Activated T-helper 1 cell treated with anti-CD3 and anti-CD28 coated beads, Interleukin-12 subunit alpha, Interleukin-12 subunit beta, Interleukin-2, Interleukin-4 antibody, amounts not matched to agents 30 ng/mL and 10 ng/mL and 1 ng/mL, durations not matched to agents 14 hours and 24 hours and 36 hours (primary cell): Measurements from ENCODE around the gene FERMT3. TPM values are rescaled to one million over a fixed set of nuclear protein-coding genes. Genes with fewer than 3 reads are reported as not detected.

Source experiments
- DNase-seq: peaks from one replicate; pipeline ENCODE4 v3.0.0; 2021; ENCODE audit warnings: low spot score
- H3K27ac Mint-ChIP-seq: one replicate; pipeline ENCODE4 v1.8.0; 2021; ENCODE audit warnings: mild to moderate bottlenecking, mixed read lengths
- H3K27me3 Mint-ChIP-seq: one replicate; pipeline ENCODE4 v1.8.0; 2022; ENCODE audit warnings: mild to moderate bottlenecking, moderate library complexity, mixed read lengths; ENCODE audit not compliant: insufficient read depth
- H3K36me3 Mint-ChIP-seq: one replicate; pipeline ENCODE4 v1.8.0; 2021; ENCODE audit warnings: low read depth, mixed read lengths
- H3K4me1 Mint-ChIP-seq: one replicate; pipeline ENCODE4 v1.8.0; 2021; ENCODE audit warnings: low read depth, mixed read lengths
- H3K4me3 Mint-ChIP-seq: one replicate; pipeline ENCODE4 v1.8.0; 2021; ENCODE audit warnings: mild to moderate bottlenecking, moderate library complexity, mixed read lengths
- H3K9me3 Mint-ChIP-seq: one replicate; pipeline ENCODE4 v1.8.0; 2021; ENCODE audit warnings: mixed read lengths
- intact Hi-C: fragments of 100-400 bp; cut with micrococcal nuclease; formaldehyde crosslinking; loops from one replicate; pipeline ENCODE4 v1.15.1; 2024
- total RNA-seq: library from RNA; stranded (reverse); gene quantifications from 2 replicates; pipeline ENCODE4 v1.2.3, GENCODE V29; 2022

Gene FERMT3
- total RNA-seq, 1 donor from 2014 or later: 211 TPM

GRCh38 chr11:64226507-64227051 is 20.1 kb downstream of the FERMT3 start:
- intact Hi-C loops: loop anchor here (1.0 kb wide), 5 partner anchors 8 to 58 kb away; partner anchors contain the start of genes BAD, FKBP2, PLCB3 and VEGFB
- H3K27me3 Mint-ChIP-seq: no peaks in the 10 kb centered on the region
- H3K4me1 Mint-ChIP-seq: peaks cover 27% of the 10 kb centered on the region
- peak overlapping the region; percentile 87 for H3K4me3 Mint-ChIP-seq
- no peaks in the 10 kb centered on the region for H3K9me3 Mint-ChIP-seq
- H3K27ac Mint-ChIP-seq: peak overlapping the region; percentile 80
- H3K36me3 Mint-ChIP-seq: peaks cover 6% of the 10 kb centered on the region
- peak; percentile 57 for DNase-seq

- no peaks in the 10 kb centered on the region for H3K27me3 Mint-ChIP-seq
- H3K4me3 Mint-ChIP-seq: peak overlapping the region; percentile 87
- H3K27ac Mint-ChIP-seq: peak overlapping the region; percentile 80
- peaks cover 27% of the 10 kb centered on the region for H3K4me1 Mint-ChIP-seq
- no peak for DNase-seq
- intact Hi-C loops: no loop called here
- H3K9me3 Mint-ChIP-seq: no peaks in the 10 kb centered on the region
- peaks cover 6% of the 10 kb centered on the region for H3K36me3 Mint-ChIP-seq
Measured at GRCh38 chr11:64227405-64227956, 21.0 kb downstream of the FERMT3 start.

- DNase-seq: no peak
- Mint-ChIP-seq H3K27me3 (no peaks in the 10 kb centered on the region), H3K9me3 (no peaks in the 10 kb centered on the region), H3K27ac (peak overlapping the region; percentile 63), H3K4me1 (peaks cover 27% of the 10 kb centered on the region), H3K36me3 (peaks cover 1% of the 10 kb centered on the region), H3K4me3 (peak overlapping the region; percentile 88)
- intact Hi-C loops: no loop called here
Measured at GRCh38 chr11:64229090-64229743, 22.7 kb downstream of the FERMT3 start.

GRCh38 chr11:64229744-64230170 is 23.2 kb downstream of the FERMT3 start:
- Mint-ChIP-seq H3K4me1 (peaks cover 25% of the 10 kb centered on the region), H3K36me3 (peaks cover 1% of the 10 kb centered on the region), H3K27ac (peak overlapping the region; percentile 72), H3K4me3 (peak overlapping the region; percentile 88), H3K27me3 (no peaks in the 10 kb centered on the region), H3K9me3 (no peaks in the 10 kb centered on the region)
- intact Hi-C loops: loop anchor here (1.0 kb wide), 8 partner anchors 12 to 255 kb away; partner anchors contain the start of genes BAD, COX8A, ESRRA and FKBP2
- DNase-seq: no peak

DNA sequence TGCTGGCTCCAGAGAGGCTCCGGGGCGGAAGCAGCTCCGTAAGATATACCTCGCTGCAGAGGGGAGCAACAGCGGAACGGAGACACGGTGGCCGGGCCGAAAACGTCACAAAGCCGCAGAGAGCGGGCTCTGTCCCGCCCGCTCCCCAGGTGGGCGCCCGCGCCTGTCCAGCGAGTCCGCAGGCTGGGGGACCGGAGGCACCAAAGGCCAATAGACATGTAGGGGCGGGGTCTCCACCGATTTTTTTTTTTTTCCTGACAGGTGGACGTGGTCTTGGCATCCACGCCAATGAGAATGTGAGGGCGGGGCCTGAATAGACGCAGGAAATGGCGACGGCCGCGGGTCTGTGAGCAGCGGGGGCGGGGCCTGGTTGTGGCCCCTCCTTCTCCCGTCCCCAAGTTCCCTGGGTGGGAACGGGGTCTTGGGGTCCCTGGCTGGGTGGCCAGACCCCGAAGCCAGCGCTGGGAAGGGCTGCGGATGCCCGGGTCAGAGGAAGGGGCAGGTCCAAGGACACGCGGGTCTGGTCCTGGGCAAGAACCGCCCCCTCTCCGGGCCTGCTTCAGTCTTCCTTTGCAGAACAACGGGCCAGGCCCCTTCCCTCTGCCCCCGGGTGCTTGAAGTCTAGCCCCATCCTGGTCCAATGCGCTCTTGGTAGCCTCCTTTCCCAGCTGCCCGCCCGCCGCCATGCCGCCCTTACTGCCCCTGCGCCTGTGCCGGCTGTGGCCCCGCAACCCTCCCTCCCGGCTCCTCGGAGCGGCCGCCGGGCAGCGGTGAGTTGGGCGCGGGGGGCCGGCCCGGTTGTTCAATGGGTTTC is 23.9 kb downstream of the FERMT3 start, which contains the start of gene DNAJC4:
DNAJC4 (plus strand) TSS at position 378 of the 814 bp plus-strand sequence; CDS start at position 685, 307 bp downstream.
- peak; percentile 93 for DNase-seq
- H3K4me1 Mint-ChIP-seq: peaks cover 23% of the 10 kb centered on the region
- peak within 1 kb of the TSS; percentile 72 for H3K27ac Mint-ChIP-seq
- H3K4me3 Mint-ChIP-seq: peak within 1 kb of the TSS; percentile 88
- H3K36me3 Mint-ChIP-seq: peaks cover 1% of the 10 kb centered on the region
- no peaks in the 10 kb centered on the region for H3K27me3 Mint-ChIP-seq
- H3K9me3 Mint-ChIP-seq: no peaks in the 10 kb centered on the region
- intact Hi-C loops: loop anchor here (1.0 kb wide), 8 partner anchors 11 to 256 kb away; partner anchors contain the start of genes BAD, COX8A, ESRRA and FKBP2

DNA sequence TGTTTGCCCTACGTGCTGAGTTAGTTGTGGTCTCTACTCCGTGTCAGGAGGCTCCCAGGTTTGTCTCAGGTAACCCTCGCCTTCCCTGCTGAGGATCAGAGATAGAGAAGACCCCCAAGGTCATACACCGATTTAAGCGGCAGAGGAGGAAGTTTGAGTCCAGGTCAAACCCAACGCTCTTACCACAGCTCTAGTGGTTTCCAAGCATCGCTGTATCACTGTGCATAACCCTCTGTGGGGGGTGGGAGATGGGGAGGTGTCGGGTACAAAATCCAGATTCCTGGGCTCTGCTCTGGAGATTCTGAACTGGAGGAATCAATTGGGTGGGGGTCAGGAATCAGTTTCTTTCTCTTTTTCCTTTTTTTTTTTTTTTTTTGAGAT is 24.5 kb downstream of the FERMT3 start:
- DNase-seq: no peak
- Mint-ChIP-seq H3K36me3 (peaks cover 1% of the 10 kb centered on the region), H3K4me1 (peaks cover 28% of the 10 kb centered on the region), H3K4me3 (peak overlapping the region; percentile 88), H3K27me3 (no peaks in the 10 kb centered on the region), H3K9me3 (no peaks in the 10 kb centered on the region), H3K27ac (peak overlapping the region; percentile 44)
- intact Hi-C loops: loop anchor here (1.0 kb wide), 8 partner anchors 10 to 257 kb away; partner anchors contain the start of genes BAD, COX8A, ESRRA and FKBP2

DNA sequence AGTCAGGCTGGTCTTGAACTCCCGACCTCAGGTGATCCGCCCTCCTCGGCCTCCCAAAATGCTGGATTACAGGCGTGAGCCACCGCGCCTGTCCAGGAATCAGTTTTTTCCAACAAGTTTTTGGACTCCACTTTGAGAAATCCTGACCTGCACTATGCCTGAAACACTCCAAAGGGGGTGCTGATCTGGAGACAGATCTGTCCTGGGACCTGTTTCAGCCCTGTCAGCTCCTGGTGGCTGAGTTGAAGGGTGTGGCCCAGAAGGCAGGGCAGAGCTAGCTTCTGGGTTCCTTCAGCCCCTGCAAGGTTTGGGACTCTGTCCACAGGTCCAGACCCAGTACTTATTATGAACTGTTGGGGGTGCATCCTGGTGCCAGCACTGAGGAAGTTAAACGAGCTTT is 25.0 kb downstream of the FERMT3 start:
- Mint-ChIP-seq H3K27ac (peak overlapping the region; percentile 44), H3K4me1 (peaks cover 28% of the 10 kb centered on the region), H3K36me3 (peaks cover 1% of the 10 kb centered on the region), H3K27me3 (no peaks in the 10 kb centered on the region), H3K9me3 (no peaks in the 10 kb centered on the region), H3K4me3 (peak overlapping the region; percentile 88)
- no peak for DNase-seq
- intact Hi-C loops: no loop called here

DNA sequence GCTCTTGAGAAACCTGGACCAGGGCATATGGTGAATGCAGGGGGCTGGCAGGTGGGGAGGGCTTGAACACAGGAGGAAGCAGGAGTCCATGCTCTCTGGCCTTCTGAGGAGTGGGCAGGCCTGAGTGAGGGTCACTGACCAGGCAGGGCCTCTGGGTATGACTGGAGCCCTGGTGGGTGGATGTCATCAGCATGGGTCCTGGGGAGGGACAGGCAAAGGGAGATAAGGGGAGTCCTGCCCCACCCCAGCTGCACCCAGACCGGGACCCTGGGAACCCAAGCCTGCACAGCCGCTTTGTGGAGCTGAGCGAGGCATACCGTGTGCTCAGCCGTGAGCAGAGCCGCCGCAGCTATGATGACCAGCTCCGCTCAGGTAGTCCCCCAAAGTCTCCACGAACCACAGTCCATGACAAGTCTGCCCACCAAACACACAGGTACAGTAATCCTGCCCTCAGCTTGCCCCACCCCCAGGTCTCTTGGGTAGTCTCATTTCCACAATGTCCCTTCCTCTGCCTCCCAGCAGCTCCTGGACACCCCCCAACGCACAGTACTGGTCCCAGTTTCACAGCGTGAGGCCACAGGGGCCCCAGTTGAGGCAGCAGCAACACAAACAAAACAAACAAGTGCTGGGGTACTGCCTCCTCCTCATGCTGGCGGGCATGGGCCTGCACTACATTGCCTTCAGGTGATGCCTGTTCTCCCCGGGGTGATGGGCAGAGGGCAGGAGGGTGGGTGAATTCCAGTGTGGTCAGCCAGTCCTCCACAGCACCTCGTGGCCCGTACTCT is 25.9 kb downstream of the FERMT3 start:
- DNase-seq: no peak
- Mint-ChIP-seq H3K36me3 (peaks cover 7% of the 10 kb centered on the region), H3K27ac (peak overlapping the region; percentile 49), H3K27me3 (no peaks in the 10 kb centered on the region), H3K9me3 (no peaks in the 10 kb centered on the region), H3K4me1 (peaks cover 23% of the 10 kb centered on the region), H3K4me3 (peak overlapping the region; percentile 88)
- intact Hi-C loops: no loop called here

- Mint-ChIP-seq H3K4me3 (peak overlapping the region; percentile 88), H3K4me1 (peaks cover 19% of the 10 kb centered on the region), H3K27me3 (no peaks in the 10 kb centered on the region), H3K27ac (no peak overlapping the region), H3K36me3 (peaks cover 9% of the 10 kb centered on the region), H3K9me3 (no peaks in the 10 kb centered on the region)
- DNase-seq: no peak
- intact Hi-C loops: no loop called here
Measured at GRCh38 chr11:64232967-64233315, 26.4 kb downstream of the FERMT3 start.

DNA sequence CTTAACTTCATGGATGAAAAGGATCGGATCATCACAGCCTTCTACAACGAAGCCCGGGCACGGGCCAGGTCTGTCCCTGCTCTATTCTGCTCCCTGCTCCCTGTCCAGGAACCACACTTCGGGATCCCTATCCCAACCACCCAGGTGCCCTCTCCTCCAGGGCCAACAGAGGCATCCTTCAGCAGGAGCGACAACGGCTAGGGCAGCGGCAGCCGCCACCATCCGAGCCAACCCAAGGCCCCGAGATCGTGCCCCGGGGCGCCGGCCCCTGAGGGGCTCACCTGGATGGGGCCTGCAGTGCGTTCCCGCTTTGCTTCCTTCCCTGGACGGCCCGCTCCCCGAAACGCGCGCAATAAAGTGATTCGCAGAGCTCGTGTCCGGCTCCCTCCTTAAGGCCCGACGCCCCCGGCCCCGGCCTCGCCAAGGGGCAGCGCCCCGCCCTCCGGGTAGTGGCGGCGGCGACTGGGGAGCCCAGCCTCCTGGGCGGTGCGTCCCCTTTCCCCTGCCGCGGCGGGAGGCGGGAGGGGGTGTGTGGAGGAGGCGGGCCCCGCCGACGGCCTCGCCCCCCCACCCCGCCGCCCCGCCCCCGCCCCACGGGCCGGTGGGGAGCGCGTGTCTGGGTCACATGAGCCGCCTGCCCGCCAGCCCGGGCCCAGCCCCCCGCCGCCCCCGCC is 27.5 kb downstream of the FERMT3 start, which contains the start of gene VEGFB:
VEGFB (plus strand) TSS at position 672 of the 674 bp plus-strand sequence. CDS start 250 bp downstream, outside the sequence.
- H3K36me3 Mint-ChIP-seq: peaks cover 11% of the 10 kb centered on the region
- intact Hi-C loops: loop anchor here (1.0 kb wide), 1 partner anchor 8 kb away; the partner anchor contains the start of genes NUDT22 and TRPT1
- peak within 1 kb of the TSS; percentile 68 for H3K27ac Mint-ChIP-seq
- H3K4me3 Mint-ChIP-seq: peak within 1 kb of the TSS; percentile 88
- no peaks in the 10 kb centered on the region for H3K27me3 Mint-ChIP-seq
- no peaks in the 10 kb centered on the region for H3K9me3 Mint-ChIP-seq
- DNase-seq: peak; percentile 74
- H3K4me1 Mint-ChIP-seq: peaks cover 24% of the 10 kb centered on the region

- peak; percentile 56 for DNase-seq
- Mint-ChIP-seq H3K27ac (peak overlapping the region; percentile 67), H3K4me1 (peaks cover 19% of the 10 kb centered on the region), H3K27me3 (no peaks in the 10 kb centered on the region), H3K9me3 (no peaks in the 10 kb centered on the region), H3K4me3 (peak overlapping the region; percentile 87), H3K36me3 (peaks cover 13% of the 10 kb centered on the region)
- intact Hi-C loops: loop anchor here (1.0 kb wide), 1 partner anchor 9 kb away; the partner anchor contains the start of genes NUDT22 and TRPT1
Measured at GRCh38 chr11:64234647-64235379, 28.3 kb downstream of the FERMT3 start.
